IMR-90 (cell line): ENCODE results near the gene NES. TPM values are rescaled to one million over a fixed set of nuclear protein-coding genes. Genes with fewer than 3 reads are reported as not detected.

Experiments
- ATAC-seq: fragments of 200-7000 bp; cut with Tn5 transposase; 2 replicates; pipeline ENCODE4 v1.9.1; 2020; ENCODE audit warnings: low read depth, mild to moderate bottlenecking, moderate library complexity
- BruUV-seq: library from RNA; stranded (reverse); fragments of 400-500 nt; replicated peaks from 2 replicates; lab custom pipeline; 2021; lab: Mats Ljungman, UMichigan
- CTCF ChIA-PET: fragments of 300-600 bp; formaldehyde crosslinking; extraction: SDS; loops from one replicate; lab custom pipeline; 2021; ENCODE audit warnings: antibody characterized with exemption; lab: Yijun Ruan, JAX
- POLR2A ChIA-PET: fragments of 300-600 bp; sonication (Branson Sonifier 250); formaldehyde crosslinking; loops from one replicate; lab custom pipeline; 2022; ENCODE audit warnings: antibody characterized with exemption; ENCODE audit not compliant: unreplicated experiment; lab: Charles Lee
- DNase-seq: peaks from one replicate; pipeline ENCODE4 v3.0.0; 2013
- H2AFZ ChIP-seq: replicated peaks from 2 replicates; pipeline ENCODE3; 2013; ENCODE audit warnings: low read length, mild to moderate bottlenecking; ENCODE audit not compliant: poor library complexity
- H2AK5ac ChIP-seq: 2 replicates; pipeline ENCODE4 v1.6.1; 2013; ENCODE audit warnings: low read depth, low read length, inconsistent platforms
- H2AK9ac ChIP-seq: replicated peaks from 2 replicates; pipeline ENCODE3; 2013; ENCODE audit warnings: mild to moderate bottlenecking, low read depth, low read length, moderate library complexity; ENCODE audit not compliant: poor library complexity
- H2BK120ac ChIP-seq: 2 replicates; pipeline ENCODE4 v1.6.1; 2013; ENCODE audit warnings: low read depth, low read length, inconsistent platforms
- H2BK15ac ChIP-seq: 3 replicates; pipeline ENCODE4 v1.6.1; 2013; ENCODE audit warnings: low read depth, low read length, inconsistent platforms
- H2BK20ac ChIP-seq: 2 replicates; pipeline ENCODE4 v1.6.1; 2013; ENCODE audit warnings: low read depth, mild to moderate bottlenecking, inconsistent platforms, low read length, moderate library complexity
- H2BK5ac ChIP-seq: 2 replicates; pipeline ENCODE4 v1.6.1; 2013; ENCODE audit warnings: mild to moderate bottlenecking, low read depth, low read length, inconsistent platforms; ENCODE audit not compliant: poor library complexity, severe bottlenecking
- H3K14ac ChIP-seq: replicated peaks from 2 replicates; pipeline ENCODE4 v1.6.1; 2013; ENCODE audit warnings: low read depth, low read length, inconsistent platforms
- H3K18ac ChIP-seq: 2 replicates; pipeline ENCODE4 v1.6.1; 2013; ENCODE audit warnings: low read depth, low read length, control low read depth
- H3K23ac ChIP-seq: 2 replicates; pipeline ENCODE4 v1.6.1; 2013; ENCODE audit warnings: low read depth, low read length, inconsistent platforms
- H3K27ac ChIP-seq: 2 replicates; pipeline ENCODE4 v1.5.1; 2013; ENCODE audit warnings: mild to moderate bottlenecking, control low read depth, low read length; ENCODE audit not compliant: insufficient read depth
- H3K27me3 ChIP-seq: 2 replicates; pipeline ENCODE4 v1.6.1; 2013; ENCODE audit warnings: low read length; ENCODE audit not compliant: control insufficient read depth, insufficient read depth
- H3K36me3 ChIP-seq: 2 replicates; pipeline ENCODE4 v1.6.1; 2013; ENCODE audit warnings: low read length, mixed read lengths; ENCODE audit not compliant: control insufficient read depth, insufficient read depth
- H3K4ac ChIP-seq: 2 replicates; pipeline ENCODE4 v1.6.1; 2013; ENCODE audit warnings: low read depth, low read length, inconsistent platforms
- H3K4me1 ChIP-seq: 2 replicates; pipeline ENCODE4 v1.6.1; 2013; ENCODE audit warnings: low read length, mixed read lengths; ENCODE audit not compliant: control insufficient read depth, insufficient read depth
- H3K4me2 ChIP-seq: 2 replicates; pipeline ENCODE4 v1.6.1; 2013; ENCODE audit warnings: low read depth, mild to moderate bottlenecking, control low read depth, low read length, moderate library complexity
- H3K4me3 ChIP-seq: 2 replicates; pipeline ENCODE4 v1.5.1; 2013; ENCODE audit warnings: low read depth, mild to moderate bottlenecking, control low read depth, low read length, moderate library complexity; ENCODE audit not compliant: insufficient read depth
- H3K56ac ChIP-seq: 2 replicates; pipeline ENCODE4 v1.6.1; 2013; ENCODE audit warnings: low read length, inconsistent platforms; ENCODE audit not compliant: insufficient read depth; ENCODE audit errors: extremely low read depth
- H3K79me1 ChIP-seq, 2 experiments: 2 replicates each; pipeline ENCODE4 v1.6.1; 2013; ENCODE audit warnings: low read length in 2 of 2, inconsistent platforms in 1 of 2, low read depth in 1 of 2
- H3K9ac ChIP-seq: 2 replicates; pipeline ENCODE4 v1.6.1; 2013; ENCODE audit warnings: low read depth, low read length, control low read depth
- H3K9me1 ChIP-seq: 2 replicates; pipeline ENCODE4 v1.6.1; 2013; ENCODE audit warnings: low read length, inconsistent platforms; ENCODE audit not compliant: insufficient read depth
- H3K9me3 ChIP-seq: 2 replicates; pipeline ENCODE4 v1.6.1; 2013; ENCODE audit warnings: low read length; ENCODE audit not compliant: control insufficient read depth, insufficient read depth
- H4K20me1 ChIP-seq: 2 replicates; pipeline ENCODE4 v1.6.1; 2013; ENCODE audit warnings: low read length, inconsistent platforms; ENCODE audit not compliant: insufficient read depth
- H4K5ac ChIP-seq: 2 replicates; pipeline ENCODE4 v1.6.1; 2013; ENCODE audit warnings: mild to moderate bottlenecking, low read depth, low read length, control low read depth
- H4K8ac ChIP-seq, 2 experiments: 2 replicates each; pipeline ENCODE4 v1.6.1; 2013; ENCODE audit warnings: low read depth in 2 of 2, low read length in 2 of 2, control low read depth in 1 of 2, inconsistent platforms in 1 of 2
- H4K91ac ChIP-seq: 2 replicates; pipeline ENCODE4 v1.6.1; 2013; ENCODE audit warnings: low read depth, low read length, inconsistent platforms; ENCODE audit not compliant: insufficient read depth
- CEBPB ChIP-seq: IDR thresholded peaks from 2 replicates; pipeline ENCODE4 v1.6.1; 2012; ENCODE audit warnings: low read depth, low read length, improper control_type of control experiment
- CTCF ChIP-seq: conservative IDR thresholded peaks from 2 replicates; pipeline ENCODE4 v1.5.1; 2012; ENCODE audit warnings: mild to moderate bottlenecking, low read depth, low read length, improper control_type of control experiment
- FOS ChIP-seq: fragments of 150-350 bp; IDR thresholded peaks from 2 replicates; pipeline ENCODE4 v1.6.1; 2016; ENCODE audit warnings: low read depth, low read length
- MAFK ChIP-seq: IDR thresholded peaks from 2 replicates; pipeline ENCODE4 v1.6.1; 2012; ENCODE audit warnings: low read depth, low read length, improper control_type of control experiment
- NFE2L2 ChIP-seq: fragments of 150-350 bp; IDR thresholded peaks from 2 replicates; pipeline ENCODE4 v1.6.1; 2016; ENCODE audit warnings: low read depth, mild to moderate bottlenecking, low read length
- POLR2A ChIP-seq: IDR thresholded peaks from 2 replicates; pipeline ENCODE4 v1.6.1; 2012; ENCODE audit warnings: mild to moderate bottlenecking, low read depth, low read length
- RAD21 ChIP-seq: IDR thresholded peaks from 2 replicates; pipeline ENCODE4 v1.6.1; 2012; ENCODE audit warnings: low read length, improper control_type of control experiment
- RFX5 ChIP-seq: IDR thresholded peaks from 2 replicates; pipeline ENCODE4 v1.8.0; 2012; ENCODE audit warnings: low read depth, mild to moderate bottlenecking, low read length, moderate library complexity
- SMC3 ChIP-seq: fragments of 150-350 bp; IDR thresholded peaks from 2 replicates; pipeline ENCODE4 v1.6.1; 2016; ENCODE audit warnings: low read depth, mild to moderate bottlenecking, antibody characterized with exemption, low read length, moderate library complexity
- WGBS, 2 experiments: methylation state at CpG; one replicate each; pipeline versions ENCODE4 v1.1.5 to v1.1.7; 2013; ENCODE audit warnings: missing lambda C conversion rate in 2 of 2; ENCODE audit not compliant: insufficient read length in 1 of 2; ENCODE audit errors: extremely low coverage in 2 of 2; 5-methylcytosine and 5-hydroxymethylcytosine counted together
- dilution Hi-C: fragments of 300-500 bp; cut with HindIII; formaldehyde crosslinking; loops from one replicate; pipeline ENCODE4 v1.14.3; 2018; ENCODE audit warnings: low sequenced_read_pairs; ENCODE audit not compliant: unreplicated experiment
- in situ Hi-C: fragments of 300-500 bp; cut with MboI; formaldehyde crosslinking; loops from 3 replicates; pipeline ENCODE4 v1.14.3; 2019; ENCODE audit warnings: low sequenced_read_pairs, inconsistent platforms, mixed read lengths
- intact Hi-C: fragments of 100-400 bp; cut with micrococcal nuclease; formaldehyde crosslinking; loops from 2 replicates; pipeline ENCODE4 v1.10.0; 2022
- polyA plus RNA-seq, 3 experiments: library from polyadenylated mRNA; depleted of rRNA; stranded (reverse); fragments of >200 nt; gene quantifications; 2 replicates each; pipeline ENCODE4 v1.2.3, GENCODE V29; 2012; ENCODE audit warnings: low replicate concordance in 1 of 3
- total RNA-seq: library from RNA; depleted of rRNA; stranded (reverse); fragments of >200 nt; gene quantifications from 2 replicates; pipeline ENCODE4 v1.2.3, GENCODE V29; 2012
- TF ChIP-seq, protein P1 (sequence below): fragments of 150-350 bp; IDR thresholded peaks from 2 replicates; pipeline ENCODE4 v1.6.1; 2017; ENCODE audit warnings: mild to moderate bottlenecking, antibody characterized with exemption, low read length, low read depth

Gene NES
- total and polyA plus RNA-seq, 2 of the 4 experiments (the other 2 are of a cell fraction) = 25.3 to 40.1 TPM

GRCh38 chr1:156622581-156623297 is 54.5 kb downstream of the NES start:
- H3K18ac ChIP-seq = no peak overlapping the region
- peaks cover 4% of the 10 kb centered on the region for H3K4me1 ChIP-seq
- dilution Hi-C loops = no loop called here
- no peak overlapping the region for H3K14ac ChIP-seq
- H3K23ac ChIP-seq = no peak overlapping the region
- H4K5ac ChIP-seq = no peak overlapping the region
- peaks cover 7% of the 10 kb centered on the region for H4K20me1 ChIP-seq
- H3K56ac ChIP-seq = no peak overlapping the region
- H3K9me3 ChIP-seq = no peaks in the 10 kb centered on the region
- no peaks in the 10 kb centered on the region for H3K9me1 ChIP-seq
- H4K91ac ChIP-seq = no peak overlapping the region
- no TSS peak for BruUV-seq
- ATAC-seq (no peak), DNase-seq (no peak)
- H3K4me2 ChIP-seq = no peak overlapping the region
- no peak overlapping the region for H4K8ac ChIP-seq
- no peak overlapping the region for H2AK5ac ChIP-seq
- ChIA-PET CTCF (no interaction called here), POLR2A (interaction anchor here (0.6 kb wide), 1 partner anchor 17 kb away, joined by 3 read pairs; no protein-coding TSS in a partner anchor)
- no peak overlapping the region for H2BK20ac ChIP-seq
- WGBS, 2 experiments = 65% methylated on average over 2 of the region's 6 CpGs; no CpG with 5 or more reads in 1 of the 2 experiments
- no peak for TF ChIP-seq FOS
- no peak for TF ChIP-seq MAFK
- no peak for TF ChIP-seq POLR2A
- no peak for TF ChIP-seq SMC3
- TF ChIP-seq, protein P1, sequence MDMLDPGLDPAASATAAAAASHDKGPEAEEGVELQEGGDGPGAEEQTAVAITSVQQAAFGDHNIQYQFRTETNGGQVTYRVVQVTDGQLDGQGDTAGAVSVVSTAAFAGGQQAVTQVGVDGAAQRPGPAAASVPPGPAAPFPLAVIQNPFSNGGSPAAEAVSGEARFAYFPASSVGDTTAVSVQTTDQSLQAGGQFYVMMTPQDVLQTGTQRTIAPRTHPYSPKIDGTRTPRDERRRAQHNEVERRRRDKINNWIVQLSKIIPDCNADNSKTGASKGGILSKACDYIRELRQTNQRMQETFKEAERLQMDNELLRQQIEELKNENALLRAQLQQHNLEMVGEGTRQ = no peak
- no peak for TF ChIP-seq CTCF
- TF ChIP-seq CEBPB = no peak
- TF ChIP-seq RFX5 = no peak
- no peak for TF ChIP-seq RAD21
- TF ChIP-seq NFE2L2 = no peak
- in situ Hi-C loops = loop anchor here (5.0 kb wide), 1 partner anchor 35 kb away; no protein-coding TSS in a partner anchor
- H3K36me3 ChIP-seq = no peaks in the 10 kb centered on the region
- no peak overlapping the region for H2BK5ac ChIP-seq
- intact Hi-C loops = no loop called here
- H2BK120ac ChIP-seq = no peak overlapping the region
- H3K79me1 ChIP-seq = no peaks in the 10 kb centered on the region
- H2BK15ac ChIP-seq = no peak overlapping the region
- no peak overlapping the region for H3K27ac ChIP-seq
- no peak overlapping the region for H2AFZ ChIP-seq
- H3K9ac ChIP-seq = no peak overlapping the region
- H3K27me3 ChIP-seq = peaks cover 70% of the 10 kb centered on the region
- H2AK9ac ChIP-seq = no peak overlapping the region
- H3K4me3 ChIP-seq = no peak overlapping the region
- H3K4ac ChIP-seq = no peak overlapping the region
